ENCODE data around the gene MAPKBP1.

GRCh38 chr15:41790756-41791546 lies 16.7 kb downstream of the MAPKBP1 start:
- TF ChIP-seq POLR2A (IDR thresholded peaks at IDR 0.05; ENCODE audit: low read length): no peak
- no peak for TF ChIP-seq GATA1 (IDR thresholded peaks at IDR 0.05; ENCODE audit: low read depth, low read length)

Measured in erythroblast (primary cell).